T follicular helper cell (primary cell): Measurements from ENCODE around the gene RRP1.
"Not testable (repeated sequence)": the region's sequence is repeated elsewhere in the genome, so short reads cannot be mapped to it uniquely, and the experiment has no call there.

ENCODE experiments used
- DNase-seq: peaks from one replicate; pipeline ENCODE4 v3.0.0-alpha.2; 2020; ENCODE audit warnings: low read depth

Gene RRP1

DNA sequence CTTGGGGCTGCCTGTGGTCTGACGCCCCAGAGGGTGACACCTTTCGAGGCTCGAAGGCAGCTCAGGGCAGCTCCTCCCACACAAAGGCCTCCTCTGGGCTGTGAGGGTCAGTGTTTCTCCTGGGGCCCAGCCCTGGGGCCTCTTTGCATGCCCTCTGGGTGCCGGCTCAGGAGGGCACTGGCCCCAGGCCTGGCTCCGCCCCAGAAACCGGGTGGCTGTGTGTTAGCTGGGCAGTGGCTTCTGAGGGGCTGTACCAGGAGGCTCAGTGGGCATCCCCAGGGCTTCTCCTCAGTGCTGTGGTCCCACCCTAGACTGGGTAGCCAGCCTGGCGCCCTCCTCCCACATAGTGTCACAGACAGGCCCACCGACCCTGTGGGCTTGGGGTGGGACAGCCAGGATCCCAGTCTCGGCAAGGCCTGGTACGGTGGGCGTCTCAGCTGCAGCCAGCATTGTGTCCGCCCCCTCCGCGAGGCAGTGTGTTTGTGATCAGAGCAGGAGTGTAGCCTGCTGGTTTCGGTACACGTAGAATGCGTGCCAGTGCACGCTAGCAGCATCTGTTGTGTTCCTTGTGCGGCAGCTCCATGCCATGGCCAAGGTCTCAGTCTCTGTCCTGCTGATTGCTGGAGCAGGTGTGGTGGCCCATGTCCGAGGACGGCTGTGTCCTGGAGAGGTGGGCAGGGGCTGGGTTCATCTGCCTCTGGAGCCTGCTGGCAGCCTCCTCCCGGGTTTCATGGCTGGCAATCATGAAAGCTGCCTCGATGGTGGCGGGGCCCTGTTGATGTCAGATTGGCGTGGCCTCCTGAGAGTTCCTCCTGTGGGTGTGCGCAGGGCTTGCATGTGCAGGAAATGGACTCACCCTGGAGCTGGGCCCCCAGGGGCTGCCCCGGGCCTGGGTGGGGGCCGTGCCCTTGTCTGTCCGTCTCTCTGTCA is 28.0 kb downstream of the RRP1 start:
- DNase-seq: no peak

DNA sequence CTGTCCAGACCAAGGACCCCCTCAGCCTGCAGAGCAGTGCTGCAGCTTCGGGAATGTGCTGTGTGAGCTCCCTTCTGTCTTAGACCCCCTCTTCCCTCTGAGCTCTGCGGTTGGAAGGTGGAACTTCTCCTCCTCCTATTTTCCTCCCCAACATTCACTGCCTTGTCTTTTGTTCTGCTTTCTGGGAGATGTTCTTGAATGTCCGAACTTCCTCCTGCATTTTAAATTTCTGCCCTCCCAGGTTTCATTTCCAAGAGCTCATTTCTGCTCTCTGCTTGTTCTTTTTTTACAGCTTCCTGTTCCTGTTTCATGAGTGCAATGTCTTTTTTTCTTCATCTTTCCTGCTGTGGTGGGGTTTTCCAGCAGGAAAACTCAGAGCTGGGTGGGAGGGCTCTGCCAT is 29.3 kb downstream of the RRP1 start:
- no peak for DNase-seq

DNA sequence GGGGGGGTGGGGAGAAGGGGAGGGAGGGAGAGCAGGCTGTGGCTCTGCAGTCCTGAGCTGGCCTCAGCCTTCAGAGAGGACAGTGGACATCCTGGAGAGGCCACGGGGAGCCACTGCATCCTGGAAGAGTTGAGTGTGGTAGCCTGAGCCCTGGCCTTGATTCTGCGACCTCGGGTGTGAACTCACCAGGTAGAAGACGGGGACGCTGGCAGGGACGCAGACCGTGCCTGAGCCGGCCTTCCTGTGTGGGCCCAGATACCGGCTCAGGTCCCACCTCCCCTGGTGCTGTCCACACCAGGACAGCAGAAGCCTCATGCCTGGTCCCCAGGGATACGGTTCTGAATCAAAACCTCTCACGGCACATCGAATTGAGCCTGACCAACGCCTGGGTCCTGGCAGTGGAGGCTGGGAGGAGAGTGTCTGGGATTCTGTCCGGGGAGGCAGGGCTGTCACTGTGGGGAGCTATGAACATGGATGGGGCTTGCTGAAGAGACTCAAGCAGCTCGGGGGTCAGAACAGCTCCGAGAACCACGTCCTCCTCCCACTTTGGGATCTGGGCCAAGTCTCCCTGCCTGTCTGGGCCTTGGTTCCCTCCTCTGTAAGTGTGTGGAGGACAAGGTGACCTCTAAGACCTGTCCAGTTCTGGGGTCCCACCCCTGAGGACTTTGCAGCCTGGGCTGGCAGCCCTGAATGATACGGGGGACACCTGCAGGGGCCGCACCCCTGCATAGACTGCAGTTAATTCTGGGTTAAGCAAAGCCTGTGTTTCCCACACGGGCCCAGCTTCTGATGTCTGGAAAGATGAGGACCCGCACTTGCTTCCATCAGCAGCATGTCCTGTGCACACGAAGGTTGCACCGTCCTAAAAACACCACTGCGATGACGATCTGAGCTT is 30.4 kb downstream of the RRP1 start:
- DNase-seq: no peak

DNA sequence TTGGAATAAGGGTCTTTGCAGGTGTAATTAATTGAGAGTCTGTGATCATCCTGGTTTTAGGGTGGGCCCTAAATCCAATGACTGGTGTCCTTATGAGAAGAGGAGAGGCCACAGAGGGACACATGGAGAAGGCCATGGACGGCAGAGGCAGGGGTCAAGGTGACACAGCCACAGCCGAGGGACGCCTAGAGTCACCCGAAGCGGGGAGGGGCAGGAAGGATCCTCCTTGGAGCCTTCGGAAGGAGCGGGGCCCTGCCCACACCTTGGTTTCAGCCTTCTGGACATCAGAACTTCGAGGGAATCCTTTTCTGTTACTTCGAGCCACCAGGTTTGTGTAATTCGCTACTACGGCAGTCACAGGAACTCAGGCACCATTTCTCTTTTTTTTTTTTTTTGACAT is 31.1 kb downstream of the RRP1 start:
- no peak for DNase-seq

DNA sequence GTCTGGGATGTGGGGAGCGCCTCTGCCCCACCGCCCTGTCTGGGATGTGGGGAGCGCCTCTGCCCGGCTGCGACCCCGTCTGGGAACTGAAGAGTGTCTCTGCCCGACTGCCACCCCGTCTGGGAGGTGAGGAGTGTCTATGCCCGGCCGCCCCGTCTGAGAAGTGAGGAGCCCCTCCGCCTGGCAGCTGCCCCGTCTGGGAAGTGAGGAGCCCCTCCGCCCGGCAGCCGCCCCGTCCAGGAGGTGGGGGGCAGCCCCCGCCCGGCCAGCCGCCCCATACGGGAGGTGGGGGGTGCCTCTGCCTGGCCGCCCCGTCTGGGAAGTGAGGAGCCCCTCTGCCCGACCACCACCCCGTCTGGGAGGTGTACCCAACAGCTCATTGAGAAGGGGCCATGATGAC is 32.8 kb downstream of the RRP1 start:
- DNase-seq: not testable (repeated sequence)

DNA sequence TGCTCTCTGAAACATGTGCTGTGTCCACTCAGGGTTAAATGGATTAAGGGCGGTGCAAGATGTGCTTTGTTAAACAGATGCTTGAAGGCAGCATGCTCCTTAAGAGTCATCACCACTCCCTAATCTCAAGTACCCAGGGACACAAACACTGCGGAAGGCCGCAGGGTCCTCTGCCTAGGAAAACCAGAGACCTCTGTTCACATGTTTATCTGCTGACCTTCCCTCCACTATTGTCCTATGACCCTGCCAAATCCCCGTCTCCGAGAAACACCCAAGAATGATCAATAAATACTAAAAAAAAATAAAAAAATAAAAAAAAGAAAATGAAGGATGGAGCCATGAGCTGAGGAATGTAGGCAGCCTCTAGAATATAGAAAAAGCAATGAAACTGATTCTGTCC is 33.4 kb downstream of the RRP1 start:
- DNase-seq: not testable (repeated sequence)

DNA sequence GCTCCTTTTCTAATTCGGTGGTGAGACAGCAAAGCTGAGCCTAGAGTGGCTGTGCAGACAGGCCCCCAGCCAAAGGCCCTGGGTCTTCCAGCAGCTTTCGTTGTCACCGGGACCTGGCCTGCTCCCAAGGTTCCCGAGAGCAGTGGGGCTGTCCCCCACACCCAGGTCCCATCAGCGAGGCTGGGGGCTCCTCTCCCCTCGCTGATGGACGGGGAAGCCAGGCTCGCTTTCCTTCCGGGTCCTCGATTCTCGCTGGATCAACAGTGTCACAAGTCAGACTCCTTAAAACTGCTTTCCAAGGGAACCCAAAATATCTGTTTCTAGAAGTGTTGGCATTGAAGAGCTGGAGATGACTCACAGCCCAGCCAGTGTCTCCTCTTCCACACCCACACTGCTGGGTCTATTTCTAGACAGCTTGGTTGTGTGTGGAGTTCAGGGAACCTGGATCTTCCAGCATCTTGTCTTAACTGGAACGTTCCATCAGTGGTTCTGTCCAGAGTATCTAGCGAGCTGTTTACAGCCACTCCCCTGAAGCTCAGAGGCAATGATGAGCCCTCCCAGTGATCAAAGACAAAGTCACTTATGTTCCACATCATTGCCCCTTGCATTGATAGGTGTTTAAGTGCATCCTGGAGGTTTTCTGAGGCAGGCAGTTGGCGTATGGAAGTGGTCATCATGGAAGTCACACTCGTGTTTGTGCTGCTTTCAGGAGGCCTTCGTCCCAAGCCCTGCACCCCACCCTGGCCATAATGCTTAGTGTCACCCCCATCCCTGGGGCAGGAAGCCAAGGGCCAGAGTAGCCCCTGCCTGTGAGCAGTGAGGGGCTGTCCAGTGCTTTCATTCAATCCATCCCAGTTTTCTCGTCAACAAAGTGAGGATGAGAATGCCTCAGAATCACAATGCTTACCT is 35.2 kb downstream of the RRP1 start:
- no peak for DNase-seq

DNA sequence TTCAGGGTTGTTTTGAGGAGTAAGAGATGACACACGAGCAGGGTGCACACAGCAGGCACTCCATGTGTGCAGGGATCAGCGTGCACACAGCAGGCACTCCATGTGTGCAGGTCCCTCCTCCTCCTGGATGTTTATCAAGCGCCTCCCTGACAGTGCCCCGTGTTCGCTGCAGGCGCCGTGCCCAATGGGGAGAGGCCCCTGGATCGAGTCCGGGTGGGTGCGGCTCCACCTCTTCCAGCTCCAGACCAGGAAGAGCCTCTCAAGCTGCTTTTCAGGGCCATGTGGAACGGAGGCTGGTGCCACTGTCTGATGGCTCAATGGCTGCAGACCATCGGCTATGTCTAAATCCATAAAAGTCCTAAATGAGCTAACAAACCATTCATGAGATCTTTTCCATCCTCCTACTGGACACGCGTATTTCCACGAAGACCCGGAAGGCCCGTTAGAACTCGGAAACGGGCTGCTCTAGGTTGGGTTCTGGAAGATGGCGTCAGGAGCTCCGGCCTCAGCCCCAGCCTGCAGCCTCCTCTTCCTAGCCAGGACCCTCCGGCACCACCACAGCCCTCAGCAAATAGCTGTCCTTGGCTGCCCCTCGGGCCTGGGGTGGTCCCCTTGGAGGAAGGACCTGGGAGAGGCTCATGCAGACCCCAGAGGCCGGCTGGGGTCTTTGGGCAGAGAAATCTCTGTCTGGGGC is 36.0 kb downstream of the RRP1 start:
- no peak for DNase-seq

DNA sequence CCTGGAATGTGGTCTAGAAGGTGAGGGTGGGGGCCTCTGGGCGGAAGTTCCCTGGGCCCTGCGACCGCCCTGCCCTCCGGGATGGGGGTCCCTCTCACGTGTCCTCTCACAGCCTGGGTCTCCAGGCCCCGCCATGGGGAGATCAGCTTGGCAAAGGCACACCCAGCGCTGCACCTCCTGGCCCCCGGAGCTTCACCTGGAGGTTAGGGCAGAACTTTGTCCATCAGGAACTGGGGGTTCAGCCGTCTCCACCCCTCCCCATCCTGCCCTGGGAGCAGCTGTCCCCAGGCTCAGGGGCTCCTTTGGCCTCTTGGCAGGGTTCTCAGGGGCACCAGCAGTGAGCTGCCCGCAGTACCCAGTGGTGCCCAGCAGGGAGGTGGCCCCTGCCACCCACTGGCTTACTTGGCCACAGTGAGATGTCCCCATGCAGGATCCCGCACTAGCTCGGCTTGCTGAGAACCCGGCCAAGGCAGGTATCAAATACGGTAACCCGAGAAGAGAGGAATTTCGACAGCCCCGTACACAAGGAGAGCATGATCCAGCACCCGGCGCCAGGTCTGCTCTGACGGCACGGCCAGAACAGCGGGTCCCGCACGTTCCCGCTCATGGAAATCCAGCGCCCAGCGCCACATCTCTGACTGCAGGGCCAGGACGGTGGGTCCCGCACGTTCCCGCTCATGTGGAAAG is 36.7 kb downstream of the RRP1 start:
- DNase-seq: no peak

DNA sequence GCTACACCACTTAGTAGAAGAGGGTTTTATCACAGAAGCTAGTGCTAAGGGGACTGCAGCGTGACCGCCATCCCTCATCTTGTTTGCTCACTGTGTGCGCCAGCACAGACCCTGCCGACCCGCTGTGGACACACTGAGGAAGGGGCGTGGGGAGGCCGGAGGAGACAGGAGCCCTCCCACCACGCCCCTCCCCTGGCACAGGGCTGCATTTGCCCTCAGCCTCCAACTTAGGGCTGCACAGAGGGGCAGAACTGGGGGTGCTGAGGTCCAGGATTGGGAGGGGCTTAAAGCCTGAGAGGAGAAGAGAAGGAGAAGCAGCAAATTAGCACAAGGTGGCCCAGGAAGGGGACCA is 37.2 kb downstream of the RRP1 start:
- DNase-seq: no peak

DNA sequence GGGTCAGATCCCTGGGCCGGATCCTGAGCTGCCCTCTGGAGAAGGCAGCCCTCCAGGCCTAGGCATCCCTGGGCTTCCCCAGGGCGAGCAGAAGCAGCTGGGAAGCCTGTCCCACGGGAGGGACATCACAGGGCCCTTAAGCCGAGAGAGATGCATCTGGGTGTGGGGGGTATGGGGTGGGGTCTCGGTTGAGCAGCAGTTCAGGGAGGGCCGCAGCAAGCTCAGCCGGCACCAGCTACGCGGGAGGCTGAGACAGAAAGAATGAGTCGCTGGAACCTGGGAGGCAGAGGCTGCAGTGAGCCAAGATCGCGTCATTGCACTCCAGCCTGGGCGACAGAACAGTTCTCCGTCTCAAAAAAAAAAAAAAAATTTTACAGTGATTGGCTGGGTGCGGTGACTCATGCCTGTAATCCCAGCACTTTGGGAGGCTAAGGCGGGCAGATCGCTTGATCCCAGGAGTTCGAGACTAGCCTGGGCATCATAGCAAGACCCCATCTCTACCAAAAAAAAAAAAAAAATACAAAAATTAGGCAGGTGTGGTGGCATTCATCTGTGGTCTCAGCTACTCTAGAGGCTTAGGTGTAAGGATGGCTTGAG is 37.7 kb downstream of the RRP1 start:
- DNase-seq: no peak

DNA sequence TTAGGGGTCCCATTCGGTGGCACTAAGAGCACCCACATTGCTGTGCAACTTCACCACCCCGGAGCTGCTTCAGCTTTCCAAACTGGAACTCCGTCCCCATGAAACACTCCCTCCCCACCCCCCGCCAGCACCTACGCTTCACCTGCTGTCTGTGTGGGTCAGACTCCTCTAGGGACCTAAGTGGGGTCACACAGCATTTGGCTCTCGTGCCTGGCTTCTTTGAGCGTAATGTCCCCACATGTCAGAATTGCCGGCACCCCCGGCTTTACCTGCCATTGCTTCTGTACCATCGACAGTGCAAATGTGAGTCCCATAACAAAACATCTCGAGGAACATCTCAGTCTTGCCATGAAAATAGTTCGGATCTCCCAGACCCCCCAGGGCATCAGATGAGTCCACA is 39.8 kb downstream of the RRP1 start:
- no peak for DNase-seq

DNA sequence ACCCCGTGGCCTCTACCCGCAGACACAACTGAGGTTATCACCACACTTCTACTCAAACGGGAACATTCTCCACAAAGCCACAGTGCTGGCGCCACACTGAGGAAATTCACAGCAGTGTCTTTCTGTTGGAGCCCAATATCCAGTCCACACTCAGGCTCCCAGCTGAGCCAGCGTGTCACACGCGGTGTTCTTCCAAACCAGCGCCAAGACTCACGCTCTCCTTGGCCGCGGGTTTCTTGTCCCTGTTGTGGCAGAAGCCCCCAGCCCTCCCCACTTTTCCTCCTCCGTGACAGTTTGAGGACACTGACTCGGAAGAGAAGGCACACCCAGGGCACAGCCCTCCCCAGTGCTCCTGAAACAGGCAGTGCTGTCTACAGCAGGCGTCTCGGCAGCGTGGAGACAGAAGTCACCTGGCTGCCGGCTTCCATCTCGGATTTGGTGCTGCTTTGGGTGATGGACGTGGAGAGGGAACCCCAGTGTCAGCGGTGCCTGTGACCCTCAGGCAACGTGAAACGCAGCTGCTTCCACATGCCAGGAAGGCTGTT is 40.3 kb downstream of the RRP1 start:
- no peak for DNase-seq

DNA sequence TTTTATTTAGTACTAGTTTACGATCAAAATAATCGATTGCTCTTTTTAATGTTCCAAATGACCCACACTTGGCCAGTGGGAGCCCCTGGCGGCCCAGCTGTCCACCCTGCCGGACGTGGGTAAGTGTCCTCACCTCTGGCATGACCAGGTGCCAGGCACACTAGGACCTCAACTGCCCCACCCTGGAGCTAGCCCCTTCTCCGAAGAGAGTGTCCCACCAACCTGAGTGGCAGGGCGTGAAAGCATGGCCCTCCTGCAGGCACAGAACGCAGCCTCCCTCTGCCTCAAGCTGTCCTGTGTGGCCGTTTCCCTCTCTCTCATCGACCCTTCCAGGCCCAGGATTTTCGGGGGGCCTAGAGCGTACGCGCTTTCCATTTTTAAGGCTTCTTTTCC is 42.8 kb downstream of the RRP1 start:
- no peak for DNase-seq

DNA sequence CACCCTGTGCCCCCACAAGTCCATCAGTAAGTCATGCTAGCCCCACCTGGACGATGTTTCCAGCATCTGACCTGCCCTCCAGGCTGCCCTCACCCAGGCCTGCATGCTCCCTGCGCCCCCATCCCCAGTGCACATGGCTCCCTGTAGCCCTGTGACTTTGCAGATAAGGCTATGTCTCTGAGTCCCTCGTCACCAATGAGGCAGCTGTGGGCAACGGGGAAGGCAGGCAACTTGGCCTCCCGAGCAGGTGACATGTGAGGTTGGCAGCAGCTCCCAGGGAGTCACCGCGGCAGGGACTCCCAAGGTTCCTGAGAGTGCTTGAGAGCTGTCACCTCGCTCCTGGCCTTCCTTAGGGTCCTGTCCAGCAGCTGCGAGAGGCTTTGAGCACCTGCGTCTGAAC is 43.3 kb downstream of the RRP1 start:
- no peak for DNase-seq

DNA sequence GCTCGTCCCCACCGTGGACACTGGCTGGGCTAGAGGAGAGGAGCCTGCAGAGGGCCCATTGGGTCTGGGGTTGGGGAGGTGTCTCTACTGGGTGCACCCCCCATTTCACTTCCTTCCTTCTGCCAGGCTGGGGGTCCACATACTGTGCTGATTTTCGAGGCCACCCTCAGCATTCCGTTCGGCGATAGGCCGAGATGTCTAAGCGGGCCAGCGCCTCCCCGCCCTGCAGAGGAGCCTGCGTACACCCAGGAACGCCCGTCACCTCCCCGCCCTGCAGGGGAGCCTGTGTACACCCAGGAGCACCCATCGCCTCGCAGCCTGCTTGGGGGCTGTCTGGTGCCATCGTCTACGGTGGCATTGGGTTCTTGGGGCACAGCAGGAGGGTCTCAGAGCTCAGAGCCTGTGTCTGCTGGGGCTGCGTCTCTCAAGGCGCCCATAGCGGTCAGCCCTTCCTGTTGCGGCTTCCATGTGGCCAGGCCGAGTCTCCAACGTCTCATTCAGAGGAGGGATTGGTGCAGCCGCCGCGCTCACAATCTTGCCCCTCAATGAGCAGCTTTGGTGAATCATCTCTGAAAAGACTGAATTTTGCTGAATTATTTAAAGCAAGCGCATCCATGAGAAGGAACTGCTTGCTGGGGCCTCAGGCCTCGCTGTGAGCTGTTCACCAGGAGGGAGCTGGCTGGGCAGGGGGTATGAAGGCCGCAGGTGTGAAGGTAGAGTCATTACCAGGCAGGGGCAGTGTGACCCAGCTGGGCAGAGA is 44.9 kb downstream of the RRP1 start:
- no peak for DNase-seq

DNA sequence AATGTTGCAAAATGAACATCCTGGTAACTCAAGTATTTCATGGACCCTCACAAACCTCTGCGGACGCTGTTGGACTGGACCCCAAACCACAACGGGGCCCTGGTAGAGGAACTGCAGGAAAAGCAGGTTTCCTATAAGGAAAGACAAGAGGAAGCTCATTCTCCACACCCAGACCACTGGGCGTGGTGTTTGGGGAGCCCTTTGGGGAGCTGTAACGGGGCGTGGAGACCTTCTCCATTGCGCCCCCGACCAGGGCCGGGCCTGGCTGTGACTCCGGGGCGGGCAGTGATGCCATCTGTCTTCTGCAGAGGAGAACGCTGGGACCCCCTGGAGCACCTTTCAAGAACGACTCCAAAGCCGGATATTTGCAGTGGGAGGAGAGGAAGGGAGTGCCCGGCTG is 45.7 kb downstream of the RRP1 start:
- DNase-seq: no peak

DNA sequence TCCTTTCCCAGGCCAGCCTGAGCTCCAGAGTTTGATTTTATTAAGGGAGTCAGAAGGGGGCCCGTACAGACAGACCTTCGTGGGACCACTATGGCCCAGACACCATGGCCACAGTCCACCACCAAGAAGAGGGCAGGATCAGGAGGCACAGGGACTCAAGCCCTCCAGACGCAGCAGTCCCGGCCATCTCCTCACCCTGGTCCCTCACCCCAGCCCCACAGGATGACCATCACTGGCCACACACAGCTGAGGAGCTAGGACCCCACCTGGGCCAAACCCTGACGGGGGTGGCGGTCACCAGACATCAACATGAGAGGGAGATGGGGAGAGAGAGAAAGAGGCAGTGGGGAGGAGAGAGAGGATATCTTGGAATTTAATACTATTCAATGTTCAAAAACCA is 46.5 kb downstream of the RRP1 start:
- DNase-seq: no peak

DNA sequence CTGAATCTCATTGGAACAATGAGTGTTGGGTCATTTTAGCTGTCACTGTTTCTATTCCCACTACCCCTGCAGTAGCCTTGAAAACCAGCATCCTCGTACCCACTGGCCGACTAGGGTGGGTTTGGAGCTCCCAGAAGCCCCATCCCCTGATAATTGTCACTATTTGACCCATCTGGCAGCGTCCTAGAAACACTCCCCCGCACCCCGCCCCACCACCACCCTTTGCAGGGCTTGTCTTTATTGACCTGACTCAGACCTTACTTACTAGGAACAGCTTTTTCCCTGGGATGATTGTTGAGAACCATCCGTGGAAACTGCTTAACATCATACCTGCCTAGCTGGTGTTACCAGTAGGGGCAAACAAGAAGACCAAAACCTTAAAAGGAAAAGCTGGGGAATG is 47.2 kb downstream of the RRP1 start:
- DNase-seq: no peak
